Trophoblast cell (in vitro differentiated cells and primary cell): ENCODE results near the gene DNAJC8.

Source experiments
- DNase-seq, 2 donors: peaks; one replicate each; pipeline ENCODE4 v3.0.0-alpha.2; 2016
- H2AFZ ChIP-seq: 2 replicates; pipeline ENCODE4 v1.6.1; 2013; ENCODE audit warnings: low read length, moderate library complexity, mild to moderate bottlenecking; ENCODE audit not compliant: insufficient read depth, poor library complexity
- H2AK5ac ChIP-seq: 2 replicates; pipeline ENCODE4 v1.6.1; 2013; ENCODE audit warnings: mild to moderate bottlenecking, low read length
- H2BK120ac ChIP-seq: 2 replicates; pipeline ENCODE4 v1.6.1; 2013; ENCODE audit warnings: low read length, mild to moderate bottlenecking, moderate library complexity; ENCODE audit not compliant: insufficient read depth, poor library complexity
- H2BK12ac ChIP-seq: 2 replicates; pipeline ENCODE4 v1.6.1; 2013; ENCODE audit warnings: mild to moderate bottlenecking, low read length, moderate library complexity
- H2BK5ac ChIP-seq: 2 replicates; pipeline ENCODE4 v1.6.1; 2013; ENCODE audit warnings: low read length, low read depth, moderate library complexity, mild to moderate bottlenecking; ENCODE audit not compliant: poor library complexity
- H3K14ac ChIP-seq: 2 replicates; pipeline ENCODE4 v1.6.1; 2013; ENCODE audit warnings: mild to moderate bottlenecking, low read length
- H3K18ac ChIP-seq: 2 replicates; pipeline ENCODE4 v1.6.1; 2013; ENCODE audit warnings: mild to moderate bottlenecking, low read length
- H3K23ac ChIP-seq: 2 replicates; pipeline ENCODE4 v1.6.1; 2013; ENCODE audit warnings: low read length
- H3K27ac ChIP-seq: 2 replicates; pipeline ENCODE4 v1.5.1; 2013; ENCODE audit warnings: low read depth, mild to moderate bottlenecking, inconsistent platforms, low read length, moderate library complexity
- H3K27me3 ChIP-seq: 2 replicates; pipeline ENCODE4 v1.6.1; 2013; ENCODE audit warnings: inconsistent platforms, mild to moderate bottlenecking, low read length, moderate library complexity; ENCODE audit not compliant: insufficient read depth
- H3K36me3 ChIP-seq, 2 experiments: 1 replicate in 1 of 2; 2 replicates in 1 of 2; pipeline ENCODE4 v1.6.1; 2013; ENCODE audit warnings: low read length in 2 of 2, mild to moderate bottlenecking in 2 of 2, moderate library complexity in 1 of 2; ENCODE audit not compliant: insufficient read depth in 2 of 2, control insufficient read depth in 1 of 2
- H3K4ac ChIP-seq: 2 replicates; pipeline ENCODE4 v1.6.1; 2013; ENCODE audit warnings: low read depth, mild to moderate bottlenecking, low read length, moderate library complexity
- H3K4me1 ChIP-seq, 2 experiments: 1 replicate in 1 of 2; 2 replicates in 1 of 2; pipeline ENCODE4 v1.6.1; 2013; ENCODE audit warnings: low read length in 2 of 2, mild to moderate bottlenecking in 2 of 2, moderate library complexity in 1 of 2; ENCODE audit not compliant: insufficient read depth in 2 of 2, control insufficient read depth in 1 of 2
- H3K4me2 ChIP-seq: 2 replicates; pipeline ENCODE4 v1.6.1; 2013; ENCODE audit warnings: inconsistent platforms, mild to moderate bottlenecking, low read length, moderate library complexity
- H3K4me3 ChIP-seq: 2 replicates; pipeline ENCODE4 v1.5.1; 2013; ENCODE audit warnings: mild to moderate bottlenecking, low read depth, low read length, inconsistent platforms
- H3K79me1 ChIP-seq: one replicate; pipeline ENCODE4 v1.6.1; 2013; ENCODE audit warnings: low read length
- H3K79me2 ChIP-seq: 2 replicates; pipeline ENCODE4 v1.6.1; 2013; ENCODE audit warnings: low read length, mild to moderate bottlenecking; ENCODE audit not compliant: control insufficient read depth, insufficient read depth, poor library complexity
- H3K9ac ChIP-seq: 2 replicates; pipeline ENCODE4 v1.6.1; 2013; ENCODE audit warnings: mild to moderate bottlenecking, low read length
- H3K9me3 ChIP-seq: 2 replicates; pipeline ENCODE4 v1.6.1; 2013; ENCODE audit warnings: low read depth, mild to moderate bottlenecking, control low read depth, inconsistent platforms, low read length; ENCODE audit not compliant: insufficient read depth
- H4K12ac ChIP-seq: 2 replicates; pipeline ENCODE4 v1.6.1; 2013; ENCODE audit warnings: low read depth, mild to moderate bottlenecking, low read length, moderate library complexity
- H4K8ac ChIP-seq: 2 replicates; pipeline ENCODE4 v1.6.1; 2013; ENCODE audit warnings: low read depth, mild to moderate bottlenecking, low read length, moderate library complexity
- H4K91ac ChIP-seq: one replicate; pipeline ENCODE4 v1.6.1; 2013; ENCODE audit warnings: low read depth, mild to moderate bottlenecking, low read length, moderate library complexity
- WGBS: extraction: QIAGEN DNeasy Blood & Tissue Kit; methylation state at CpG from one replicate; pipeline ENCODE4 v1.1.7; 2013; ENCODE audit warnings: missing lambda C conversion rate; ENCODE audit not compliant: insufficient read length, insufficient coverage; ENCODE audit errors: extremely low coverage; 5-methylcytosine and 5-hydroxymethylcytosine counted together

DNAJC8 gene

GRCh38 chr1:28279721-28280120 is 46.9 kb upstream of the DNAJC8 start:
- Histone ChIP-seq H2AK5ac (no peak overlapping the region), H3K4ac (no peak overlapping the region), H2BK12ac (no peak overlapping the region), H3K14ac (no peak overlapping the region), H3K4me2 (no peak overlapping the region), H3K9ac (no peak overlapping the region), H3K23ac (no peak overlapping the region), H3K27me3 (no peaks in the 10 kb centered on the region), H4K91ac (no peak overlapping the region), H3K36me3 (peaks cover 49 to 51% of the 10 kb centered on the region in 2 experiments), H2BK5ac (no peak overlapping the region), H3K79me2 (no peaks in the 10 kb centered on the region), H3K18ac (no peak overlapping the region), H3K4me3 (no peak overlapping the region), H3K9me3 (no peaks in the 10 kb centered on the region), H4K12ac (no peak overlapping the region), H3K79me1 (no peaks in the 10 kb centered on the region), H2BK120ac (no peak overlapping the region), H3K4me1 (no peaks in the 10 kb centered on the region), H4K8ac (no peak overlapping the region), H2AFZ (no peak overlapping the region), H3K27ac (no peak overlapping the region)
- no CpG with 5 or more reads among the region's 7 CpGs for WGBS
- peak; percentile 62 to 74 for DNase-seq

GRCh38 chr1:28278763-28279162 is 45.9 kb upstream of the DNAJC8 start:
- DNase-seq = no peak
- no peak overlapping the region for H3K23ac ChIP-seq
- no peak overlapping the region for H4K91ac ChIP-seq

GRCh38 chr1:28273216-28273860 is 40.5 kb upstream of the DNAJC8 start:
- no peak overlapping the region for H3K4ac ChIP-seq
- H3K4me3 ChIP-seq = no peak overlapping the region
- H3K4me1 ChIP-seq = peaks cover 4 to 5% of the 10 kb centered on the region in 2 experiments
- H3K79me2 ChIP-seq = no peaks in the 10 kb centered on the region
- no peak overlapping the region for H3K9ac ChIP-seq
- no peak overlapping the region for H2BK5ac ChIP-seq
- no peak overlapping the region for H2AFZ ChIP-seq
- H3K23ac ChIP-seq = peak overlapping the region; percentile 87
- no peak overlapping the region for H3K14ac ChIP-seq
- no peaks in the 10 kb centered on the region for H3K9me3 ChIP-seq
- H4K8ac ChIP-seq = no peak overlapping the region
- H2BK12ac ChIP-seq = no peak overlapping the region
- no peak overlapping the region for H3K4me2 ChIP-seq
- peaks cover 46 to 49% of the 10 kb centered on the region in 2 experiments for H3K36me3 ChIP-seq
- H3K79me1 ChIP-seq = no peaks in the 10 kb centered on the region
- no CpG with 5 or more reads among the region's 17 CpGs for WGBS
- no peak overlapping the region for H4K91ac ChIP-seq
- no peak overlapping the region for H3K27ac ChIP-seq
- no peak overlapping the region for H3K18ac ChIP-seq
- H4K12ac ChIP-seq = no peak overlapping the region
- H2BK120ac ChIP-seq = no peak overlapping the region
- H3K27me3 ChIP-seq = no peaks in the 10 kb centered on the region
- H2AK5ac ChIP-seq = no peak overlapping the region
- DNase-seq = no peak

More at GRCh38 chr1:28278763-28279162, 45.9 kb upstream of the DNAJC8 start:
- peaks cover 59 to 60% of the 10 kb centered on the region in 2 experiments for H3K36me3 ChIP-seq
- H3K79me2 ChIP-seq = no peaks in the 10 kb centered on the region
- no peak overlapping the region for H3K4ac ChIP-seq
- H2AK5ac ChIP-seq = no peak overlapping the region
- H3K9ac ChIP-seq = no peak overlapping the region
- no CpG with 5 or more reads among the region's 5 CpGs for WGBS
- H2BK5ac ChIP-seq = no peak overlapping the region
- H2AFZ ChIP-seq = no peak overlapping the region
- H2BK120ac ChIP-seq = no peak overlapping the region
- H4K12ac ChIP-seq = no peak overlapping the region
- H3K14ac ChIP-seq = no peak overlapping the region
- H4K8ac ChIP-seq = no peak overlapping the region
- no peaks in the 10 kb centered on the region for H3K27me3 ChIP-seq
- H3K18ac ChIP-seq = no peak overlapping the region
- H3K9me3 ChIP-seq = no peaks in the 10 kb centered on the region
- no peak overlapping the region for H3K27ac ChIP-seq
- no peak overlapping the region for H2BK12ac ChIP-seq
- no peaks in the 10 kb centered on the region for H3K79me1 ChIP-seq
- H3K4me2 ChIP-seq = no peak overlapping the region
- no peaks in the 10 kb centered on the region for H3K4me1 ChIP-seq
- H3K4me3 ChIP-seq = no peak overlapping the region

GRCh38 chr1:28272215-28272852 is 39.5 kb upstream of the DNAJC8 start:
- Histone ChIP-seq H3K27ac (no peak overlapping the region), H3K9me3 (no peaks in the 10 kb centered on the region), H2BK12ac (no peak overlapping the region), H2BK120ac (no peak overlapping the region), H3K23ac (no peak overlapping the region), H2BK5ac (no peak overlapping the region), H4K91ac (no peak overlapping the region), H3K14ac (no peak overlapping the region), H4K8ac (no peak overlapping the region), H3K4me1 (peaks cover 5 to 8% of the 10 kb centered on the region in 2 experiments), H3K79me1 (no peaks in the 10 kb centered on the region), H3K4me3 (no peak overlapping the region), H3K18ac (peak overlapping the region; percentile 8), H3K27me3 (no peaks in the 10 kb centered on the region), H2AFZ (no peak overlapping the region), H3K4me2 (no peak overlapping the region), H3K79me2 (peaks cover 3% of the 10 kb centered on the region), H4K12ac (no peak overlapping the region), H3K4ac (no peak overlapping the region), H3K9ac (no peak overlapping the region), H3K36me3 (peaks cover 43% of the 10 kb centered on the region in 2 experiments), H2AK5ac (no peak overlapping the region)
- WGBS = no CpG with 5 or more reads among the region's 20 CpGs
- no peak for DNase-seq
